Measurements from ENCODE around the gene AFAP1. TPM values are rescaled to one million over a fixed set of nuclear protein-coding genes. Genes with fewer than 3 reads are reported as not detected.

Gene AFAP1
- total RNA-seq, 2 donors from 2014 or later: 18.2 to 22.5 TPM

DNA sequence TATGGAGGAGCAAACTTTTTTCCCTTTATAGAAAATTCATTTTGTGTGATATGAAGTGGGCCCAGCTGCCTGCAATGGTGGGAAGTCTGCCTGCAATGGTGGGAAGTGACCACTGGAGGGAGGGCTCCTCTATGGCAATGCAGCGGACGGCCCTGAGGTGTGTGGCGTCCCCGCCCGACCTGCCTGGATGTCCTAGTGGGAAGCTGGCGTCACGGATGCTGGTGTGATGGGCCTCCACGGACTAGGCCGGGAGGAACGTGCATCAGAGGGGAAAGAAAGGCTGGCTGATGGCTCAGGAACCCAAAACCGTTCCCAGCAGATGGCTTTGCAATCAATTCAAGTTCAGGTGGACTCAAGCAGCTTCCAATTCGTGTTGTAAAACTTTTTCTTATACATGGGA lies 177.9 kb downstream of the AFAP1 start:
- Histone ChIP-seq H3K9me3 (ENCODE audit: control insufficient read depth, low read length) (no peaks in the 10 kb centered on the region), H3K4me1 (ENCODE audit: control insufficient read depth, insufficient read depth, low read length) (no peaks in the 10 kb centered on the region), H3K4me3 (ENCODE audit: low read length) (no peak overlapping the region), H3K36me3 (ENCODE audit: control insufficient read depth, insufficient read depth, low read length) (peaks cover 37% of the 10 kb centered on the region), H3K9ac (ENCODE audit: extremely low read depth, low read length, poor library complexity, severe bottlenecking) (no peak overlapping the region), H3K27me3 (ENCODE audit: control insufficient read depth, insufficient read depth, low read length, poor library complexity, severe bottlenecking) (no peaks in the 10 kb centered on the region), H3K27ac (ENCODE audit: low read depth, low read length) (no peak overlapping the region)
- Mint-ChIP-seq H3K9me3 (no peaks in the 10 kb centered on the region), H3K27me3 (ENCODE audit: insufficient read depth) (no peaks in the 10 kb centered on the region), H3K4me3 (no peak overlapping the region), H3K4me1 (peaks cover 4% of the 10 kb centered on the region), H3K27ac (no peak overlapping the region), H3K36me3 (ENCODE audit: low read depth) (peaks cover 19% of the 10 kb centered on the region)
- TF ChIP-seq, protein P1, sequence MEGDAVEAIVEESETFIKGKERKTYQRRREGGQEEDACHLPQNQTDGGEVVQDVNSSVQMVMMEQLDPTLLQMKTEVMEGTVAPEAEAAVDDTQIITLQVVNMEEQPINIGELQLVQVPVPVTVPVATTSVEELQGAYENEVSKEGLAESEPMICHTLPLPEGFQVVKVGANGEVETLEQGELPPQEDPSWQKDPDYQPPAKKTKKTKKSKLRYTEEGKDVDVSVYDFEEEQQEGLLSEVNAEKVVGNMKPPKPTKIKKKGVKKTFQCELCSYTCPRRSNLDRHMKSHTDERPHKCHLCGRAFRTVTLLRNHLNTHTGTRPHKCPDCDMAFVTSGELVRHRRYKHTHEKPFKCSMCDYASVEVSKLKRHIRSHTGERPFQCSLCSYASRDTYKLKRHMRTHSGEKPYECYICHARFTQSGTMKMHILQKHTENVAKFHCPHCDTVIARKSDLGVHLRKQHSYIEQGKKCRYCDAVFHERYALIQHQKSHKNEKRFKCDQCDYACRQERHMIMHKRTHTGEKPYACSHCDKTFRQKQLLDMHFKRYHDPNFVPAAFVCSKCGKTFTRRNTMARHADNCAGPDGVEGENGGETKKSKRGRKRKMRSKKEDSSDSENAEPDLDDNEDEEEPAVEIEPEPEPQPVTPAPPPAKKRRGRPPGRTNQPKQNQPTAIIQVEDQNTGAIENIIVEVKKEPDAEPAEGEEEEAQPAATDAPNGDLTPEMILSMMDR (conservative IDR thresholded peaks at IDR 0.05): peak; percentile 87
- WGBS, 2 experiments (ENCODE audit: insufficient coverage in 1 of 2, insufficient read length in 1 of 2): 66 to 78% methylated on average over 8 to 12 of the region's 12 CpGs
- peak; percentile 92 for DNase-seq

DNA sequence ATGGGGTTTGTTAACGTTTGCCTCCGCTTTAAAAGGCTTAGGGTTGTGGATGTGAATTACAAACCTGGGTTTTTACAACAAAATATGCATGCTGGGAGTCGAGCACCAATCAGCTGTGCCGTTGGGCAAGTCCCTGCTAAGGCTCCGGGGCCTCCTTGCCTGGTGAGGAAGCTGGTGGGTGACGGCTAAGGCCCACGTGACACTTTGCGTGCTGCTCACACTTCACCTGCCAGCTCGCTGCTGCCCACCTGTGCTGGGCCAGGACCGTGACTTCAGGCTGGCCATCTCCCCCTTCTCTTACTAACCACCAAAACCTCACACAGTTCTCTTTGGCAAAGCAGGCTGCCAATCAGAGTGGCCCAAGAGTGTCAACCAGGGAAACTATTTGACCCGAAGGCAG lies 178.3 kb downstream of the AFAP1 start:
- Histone ChIP-seq H3K27ac (ENCODE audit: low read depth, low read length) (no peak overlapping the region), H3K9ac (ENCODE audit: extremely low read depth, low read length, poor library complexity, severe bottlenecking) (no peak overlapping the region), H3K4me3 (ENCODE audit: low read length) (no peak overlapping the region), H3K4me1 (ENCODE audit: control insufficient read depth, insufficient read depth, low read length) (no peaks in the 10 kb centered on the region), H3K9me3 (ENCODE audit: control insufficient read depth, low read length) (no peaks in the 10 kb centered on the region), H3K36me3 (ENCODE audit: control insufficient read depth, insufficient read depth, low read length) (peaks cover 37% of the 10 kb centered on the region), H3K27me3 (ENCODE audit: control insufficient read depth, insufficient read depth, low read length, poor library complexity, severe bottlenecking) (no peaks in the 10 kb centered on the region)
- Mint-ChIP-seq H3K27me3 (ENCODE audit: insufficient read depth) (no peaks in the 10 kb centered on the region), H3K4me1 (peaks cover 4% of the 10 kb centered on the region), H3K9me3 (no peaks in the 10 kb centered on the region), H3K27ac (no peak overlapping the region), H3K4me3 (no peak overlapping the region), H3K36me3 (ENCODE audit: low read depth) (peaks cover 19% of the 10 kb centered on the region)
- TF ChIP-seq, protein P1 (conservative IDR thresholded peaks at IDR 0.05): no peak
- DNase-seq: peak; percentile 59
- 86 to 96% methylated on average over 9 to 11 of the region's 11 CpGs for WGBS, 2 experiments (ENCODE audit: insufficient coverage in 1 of 2, insufficient read length in 1 of 2)

DNA sequence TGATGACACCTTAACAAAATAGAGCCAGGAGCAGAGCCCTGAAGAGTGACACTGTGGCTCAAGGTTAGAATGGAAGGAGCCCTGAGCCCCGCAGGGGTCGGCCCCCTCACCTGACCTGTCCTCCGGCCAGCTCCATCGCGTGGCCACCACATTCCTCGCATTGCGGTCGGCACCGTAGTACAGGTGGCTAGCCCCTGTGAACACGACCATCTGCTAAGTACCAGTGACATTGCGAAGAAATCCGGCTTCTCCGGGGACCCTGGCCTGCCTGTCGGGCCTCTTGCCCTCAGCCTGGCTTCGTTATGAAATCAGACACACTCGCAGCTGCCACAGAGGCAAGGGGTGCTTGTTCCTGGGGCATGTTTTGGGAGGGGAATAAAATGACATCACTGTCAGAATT lies 179.0 kb downstream of the AFAP1 start:
- WGBS, 2 experiments (ENCODE audit: insufficient coverage in 1 of 2, insufficient read length in 1 of 2): 90% methylated on average over 14 to 16 of the region's 16 CpGs
- Histone ChIP-seq H3K36me3 (ENCODE audit: control insufficient read depth, insufficient read depth, low read length) (peaks cover 37% of the 10 kb centered on the region), H3K27me3 (ENCODE audit: control insufficient read depth, insufficient read depth, low read length, poor library complexity, severe bottlenecking) (no peaks in the 10 kb centered on the region), H3K27ac (ENCODE audit: low read depth, low read length) (no peak overlapping the region), H3K4me1 (ENCODE audit: control insufficient read depth, insufficient read depth, low read length) (no peaks in the 10 kb centered on the region), H3K9me3 (ENCODE audit: control insufficient read depth, low read length) (no peaks in the 10 kb centered on the region), H3K9ac (ENCODE audit: extremely low read depth, low read length, poor library complexity, severe bottlenecking) (no peak overlapping the region), H3K4me3 (ENCODE audit: low read length) (no peak overlapping the region)
- TF ChIP-seq, protein P1 (conservative IDR thresholded peaks at IDR 0.05): no peak
- Mint-ChIP-seq H3K27me3 (ENCODE audit: insufficient read depth) (no peaks in the 10 kb centered on the region), H3K9me3 (no peaks in the 10 kb centered on the region), H3K36me3 (ENCODE audit: low read depth) (peaks cover 18% of the 10 kb centered on the region), H3K4me3 (no peak overlapping the region), H3K4me1 (peaks cover 4% of the 10 kb centered on the region), H3K27ac (no peak overlapping the region)
- DNase-seq: no peak
